GM20000 (cell line): ENCODE measurements around the gene CTTNBP2.

Experiments used
- DNase-seq: peaks from one replicate; pipeline ENCODE4 v3.0.0; 2012; ENCODE audit warnings: low spot score
- TF ChIP-seq, protein P1 (sequence below): IDR thresholded peaks from 2 replicates; pipeline ENCODE4 v1.5.1; 2012; ENCODE audit warnings: mild to moderate bottlenecking, control low read depth; ENCODE audit errors: extremely low read depth, missing control alignments

The CTTNBP2 gene

GRCh38 chr7:117767951-117768350 lies 105.3 kb downstream of the CTTNBP2 start:
- TF ChIP-seq, protein P1, sequence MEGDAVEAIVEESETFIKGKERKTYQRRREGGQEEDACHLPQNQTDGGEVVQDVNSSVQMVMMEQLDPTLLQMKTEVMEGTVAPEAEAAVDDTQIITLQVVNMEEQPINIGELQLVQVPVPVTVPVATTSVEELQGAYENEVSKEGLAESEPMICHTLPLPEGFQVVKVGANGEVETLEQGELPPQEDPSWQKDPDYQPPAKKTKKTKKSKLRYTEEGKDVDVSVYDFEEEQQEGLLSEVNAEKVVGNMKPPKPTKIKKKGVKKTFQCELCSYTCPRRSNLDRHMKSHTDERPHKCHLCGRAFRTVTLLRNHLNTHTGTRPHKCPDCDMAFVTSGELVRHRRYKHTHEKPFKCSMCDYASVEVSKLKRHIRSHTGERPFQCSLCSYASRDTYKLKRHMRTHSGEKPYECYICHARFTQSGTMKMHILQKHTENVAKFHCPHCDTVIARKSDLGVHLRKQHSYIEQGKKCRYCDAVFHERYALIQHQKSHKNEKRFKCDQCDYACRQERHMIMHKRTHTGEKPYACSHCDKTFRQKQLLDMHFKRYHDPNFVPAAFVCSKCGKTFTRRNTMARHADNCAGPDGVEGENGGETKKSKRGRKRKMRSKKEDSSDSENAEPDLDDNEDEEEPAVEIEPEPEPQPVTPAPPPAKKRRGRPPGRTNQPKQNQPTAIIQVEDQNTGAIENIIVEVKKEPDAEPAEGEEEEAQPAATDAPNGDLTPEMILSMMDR = no peak
- no peak for DNase-seq

GRCh38 chr7:117766913-117767312 lies 106.3 kb downstream of the CTTNBP2 start:
- TF ChIP-seq, protein P1 = no peak
- no peak for DNase-seq

DNA sequence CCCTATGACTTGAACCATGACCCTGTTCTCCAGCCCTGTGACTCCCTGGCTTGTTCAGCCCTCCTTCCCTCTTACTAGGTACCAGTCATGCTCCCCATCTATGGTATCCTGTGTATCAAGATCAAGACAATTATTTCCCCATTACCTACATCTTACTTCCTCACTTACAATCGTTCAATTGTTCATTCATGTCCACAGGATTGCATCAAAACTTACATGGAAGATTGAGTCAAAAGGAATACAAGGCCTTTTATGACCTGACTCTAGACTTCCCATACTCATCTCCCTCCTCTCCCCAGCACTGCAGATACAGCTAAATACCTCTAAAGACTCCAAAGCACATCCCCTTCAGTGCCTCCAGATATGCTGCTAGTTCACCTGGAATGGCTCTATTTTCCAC lies 109.2 kb downstream of the CTTNBP2 start:
- DNase-seq = no peak
- TF ChIP-seq, protein P1 = no peak

DNA sequence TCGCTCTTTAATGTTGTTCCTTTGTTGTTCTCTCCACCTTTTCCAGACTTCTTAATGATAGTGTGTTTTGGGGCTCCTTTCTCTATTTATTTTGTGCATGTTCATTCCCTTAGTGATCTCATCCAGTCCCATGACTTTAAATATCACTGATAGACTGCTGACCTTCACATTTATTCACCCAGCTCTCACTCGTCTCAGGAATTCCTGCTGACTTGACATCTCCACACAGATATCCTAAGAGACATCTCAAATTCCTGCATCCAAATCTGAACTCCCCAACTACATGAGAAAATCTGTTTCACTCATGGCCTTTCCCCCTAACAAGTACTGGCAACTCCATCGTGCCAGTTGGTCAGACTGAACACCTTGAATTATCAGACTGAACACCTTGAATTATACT lies 111.2 kb downstream of the CTTNBP2 start:
- TF ChIP-seq, protein P1 = no peak
- DNase-seq = no peak

GRCh38 chr7:117759950-117760640 lies 113.1 kb downstream of the CTTNBP2 start:
- DNase-seq = no peak
- TF ChIP-seq, protein P1 = no peak

- TF ChIP-seq, protein P1 = no peak
- no peak for DNase-seq
Observed at GRCh38 chr7:117757440-117757839, 115.8 kb downstream of the CTTNBP2 start.

- TF ChIP-seq, protein P1 = no peak
- DNase-seq = no peak
Observed at GRCh38 chr7:117756586-117757085, 116.6 kb downstream of the CTTNBP2 start.
